ENCODE results near the gene AKAP8. TPM values are rescaled to one million over a fixed set of nuclear protein-coding genes. Genes with fewer than 3 reads are reported as not detected.
"Not testable (repeated sequence)": the region's sequence is repeated elsewhere in the genome, so short reads cannot be mapped to it uniquely, and the experiment has no call there.

Gene AKAP8
- total RNA-seq, 1 experiment from 2014 or later, result 59.5 TPM

DNA sequence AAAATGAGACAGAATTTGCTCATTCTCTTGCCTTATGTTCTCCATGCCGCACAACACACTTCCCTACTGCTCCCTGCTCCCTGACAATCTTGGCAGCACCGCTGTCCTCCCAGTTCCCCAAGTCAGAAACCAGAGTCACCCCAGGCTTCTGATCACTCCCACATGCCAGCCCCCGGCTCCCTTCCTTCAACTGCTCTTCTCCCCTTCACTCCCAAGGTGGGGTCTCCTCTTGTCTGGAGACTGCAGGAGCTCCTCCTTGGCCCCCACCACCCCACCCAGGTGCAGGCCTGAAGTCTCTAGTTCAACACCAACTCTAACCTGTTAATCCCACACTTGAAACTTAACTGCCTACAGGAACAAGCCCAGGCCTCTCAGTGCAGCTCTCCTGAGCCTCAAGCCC, 16.8 kb upstream of the AKAP8 start:
- Histone ChIP-seq H3K9me3 (ENCODE audit: control insufficient read depth, low read depth, low read length) (no peaks in the 10 kb centered on the region), H2BK12ac (ENCODE audit: insufficient read length, low read depth, low read length) (no peak overlapping the region), H4K5ac (ENCODE audit: insufficient read length, low read depth, low read length) (no peak overlapping the region), H3K14ac (ENCODE audit: insufficient read depth, low read length) (no peak overlapping the region), H2BK5ac (ENCODE audit: insufficient read length, low read length) (no peak overlapping the region), H2AK5ac (ENCODE audit: insufficient read length, low read length) (no peak overlapping the region), H3K4me1 (ENCODE audit: insufficient read depth, low read length) (no peaks in the 10 kb centered on the region), H3K4me2 (ENCODE audit: insufficient read depth, insufficient read length, low read length) (no peak overlapping the region), H2BK15ac (ENCODE audit: low read depth, low read length) (no peak overlapping the region), H4K20me1 (ENCODE audit: control insufficient read depth, insufficient read depth, insufficient read length) (no peaks in the 10 kb centered on the region), H3K27me3 (ENCODE audit: insufficient read depth, low read length) (no peaks in the 10 kb centered on the region), H2BK20ac (ENCODE audit: low read depth, low read length, poor library complexity, severe bottlenecking) (no peak overlapping the region), H3T11ph (ENCODE audit: low read length) (no peak overlapping the region), H3K79me2 (ENCODE audit: insufficient read depth, low read length) (no peaks in the 10 kb centered on the region), H3K27ac (ENCODE audit: insufficient read length, low read depth, low read length) (no peak overlapping the region), H3K23me2 (ENCODE audit: insufficient read length, low read depth, low read length, poor library complexity, severe bottlenecking) (no peaks in the 10 kb centered on the region), H2AFZ (ENCODE audit: low read length) (no peak overlapping the region), H3K79me1 (ENCODE audit: insufficient read depth, low read depth, low read length, poor library complexity, severe bottlenecking) (peaks cover 3% of the 10 kb centered on the region), H3K9ac (ENCODE audit: extremely low read depth, insufficient read length, low read length) (no peak overlapping the region), H3K18ac (ENCODE audit: insufficient read length, low read depth, low read length) (no peak overlapping the region), H3K4ac (ENCODE audit: low read depth, low read length) (no peak overlapping the region), H4K91ac (ENCODE audit: insufficient read length, low read depth, low read length) (no peak overlapping the region), H3K23ac (ENCODE audit: insufficient read length, low read depth, low read length) (no peak overlapping the region), H4K8ac (replicated peaks; ENCODE audit: insufficient read length, low read depth, low read length) (no peak overlapping the region), H3K56ac (ENCODE audit: insufficient read length, low read depth, low read length) (no peak overlapping the region), H2BK120ac (ENCODE audit: low read depth, low read length, poor library complexity, severe bottlenecking) (no peak overlapping the region)
- no peaks in the 10 kb centered on the region for H3K9me3 Mint-ChIP-seq
- H3K4me1 Mint-ChIP-seq, result no peaks in the 10 kb centered on the region
- no peaks in the 10 kb centered on the region for H3K27me3 Mint-ChIP-seq (ENCODE audit: low read depth)
- no peak overlapping the region for H3K4me3 Mint-ChIP-seq
- DNase-seq, result no peak
- H3K36me3 Mint-ChIP-seq (ENCODE audit: insufficient read depth in 1 of 3, low read depth in 3 of 3), result peaks cover 48 to 82% (median 78%) of the 10 kb centered on the region in 3 experiments
- peak overlapping the region in 2 of 3 experiments; percentile 39 to 58; a peak in 4 of 7 replicates for H3K27ac Mint-ChIP-seq
- TF ChIP-seq CTCF (conservative IDR thresholded peaks at IDR 0.05), result no peak
- no CpG with 5 or more reads among the region's 3 CpGs for WGBS (ENCODE audit: extremely low coverage, insufficient read length, low lambda C conversion rate)

- not testable (repeated sequence) for H3K27me3 Mint-ChIP-seq (ENCODE audit: low read depth); H2BK120ac ChIP-seq (ENCODE audit: low read depth, low read length, poor library complexity, severe bottlenecking); H3K23me2 ChIP-seq (ENCODE audit: insufficient read length, low read depth, low read length, poor library complexity, severe bottlenecking); H3K9ac ChIP-seq (ENCODE audit: extremely low read depth, insufficient read length, low read length); H3K14ac ChIP-seq (ENCODE audit: insufficient read depth, low read length); H4K91ac ChIP-seq (ENCODE audit: insufficient read length, low read depth, low read length); DNase-seq; H3K4me3 Mint-ChIP-seq; H3K79me2 ChIP-seq (ENCODE audit: insufficient read depth, low read length); H3K27ac ChIP-seq (ENCODE audit: insufficient read length, low read depth, low read length); H3T11ph ChIP-seq (ENCODE audit: low read length); H2BK20ac ChIP-seq (ENCODE audit: low read depth, low read length, poor library complexity, severe bottlenecking); H2BK12ac ChIP-seq (ENCODE audit: insufficient read length, low read depth, low read length); H4K8ac ChIP-seq (replicated peaks; ENCODE audit: insufficient read length, low read depth, low read length); H3K56ac ChIP-seq (ENCODE audit: insufficient read length, low read depth, low read length); H3K4me2 ChIP-seq (ENCODE audit: insufficient read depth, insufficient read length, low read length); H4K20me1 ChIP-seq (ENCODE audit: control insufficient read depth, insufficient read depth, insufficient read length); H3K9me3 Mint-ChIP-seq; H3K18ac ChIP-seq (ENCODE audit: insufficient read length, low read depth, low read length); H3K27me3 ChIP-seq (ENCODE audit: insufficient read depth, low read length); H3K4ac ChIP-seq (ENCODE audit: low read depth, low read length); H3K9me3 ChIP-seq (ENCODE audit: control insufficient read depth, low read depth, low read length); H4K5ac ChIP-seq (ENCODE audit: insufficient read length, low read depth, low read length); H3K23ac ChIP-seq (ENCODE audit: insufficient read length, low read depth, low read length); H2BK15ac ChIP-seq (ENCODE audit: low read depth, low read length); H3K79me1 ChIP-seq (ENCODE audit: insufficient read depth, low read depth, low read length, poor library complexity, severe bottlenecking); H2AFZ ChIP-seq (ENCODE audit: low read length); H2BK5ac ChIP-seq (ENCODE audit: insufficient read length, low read length); H3K4me1 Mint-ChIP-seq; H3K4me1 ChIP-seq (ENCODE audit: insufficient read depth, low read length); H2AK5ac ChIP-seq (ENCODE audit: insufficient read length, low read length)
- Mint-ChIP-seq H3K27ac (0 out of 7 replicates have a peak overlapping the region, but pooled peaks of 1 of the 3 experiments have one; percentile 44), H3K36me3 (ENCODE audit: insufficient read depth in 1 of 3, low read depth in 3 of 3) (peaks cover 43 to 82% (median 77%) of the 10 kb centered on the region in 3 experiments)
- WGBS (ENCODE audit: extremely low coverage, insufficient read length, low lambda C conversion rate), result no CpG with 5 or more reads among the region's 17 CpGs
These were observed 15.7 kb upstream of the AKAP8 start for GRCh38 chr19:15395251-15395650.
